T-helper 17 cell (primary cell): ENCODE results near the gene AGA. TPM values are rescaled to one million over a fixed set of nuclear protein-coding genes. Genes with fewer than 3 reads are reported as not detected.

Source experiments
- ATAC-seq: fragments of 150-1000 bp; cut with Tn5 transposase; 2 replicates; pipeline ENCODE4 v1.10.0; 2021; ENCODE audit warnings: mild to moderate bottlenecking, moderate library complexity
- DNase-seq, 3 donors: peaks; one replicate each; pipeline versions ENCODE4 v3.0.0 to v3.0.0-alpha.2; 2020 to 2021
- H3K9me3 ChIP-seq: one replicate; pipeline ENCODE4 v1.7.0; 2013; ENCODE audit warnings: low read length, mild to moderate bottlenecking; ENCODE audit not compliant: control insufficient read depth, poor library complexity, severe bottlenecking
- H3K27ac Mint-ChIP-seq: one replicate; pipeline ENCODE4 v1.8.0; 2022; ENCODE audit warnings: mild to moderate bottlenecking, moderate library complexity, mixed read lengths
- H3K27me3 Mint-ChIP-seq: one replicate; pipeline ENCODE4 v1.8.0; 2022; ENCODE audit warnings: mixed read lengths
- H3K36me3 Mint-ChIP-seq: one replicate; pipeline ENCODE4 v1.8.0; 2022; ENCODE audit warnings: low read depth, mixed read lengths
- H3K4me1 Mint-ChIP-seq: one replicate; pipeline ENCODE4 v1.8.0; 2022; ENCODE audit warnings: mild to moderate bottlenecking, mixed read lengths
- H3K4me3 Mint-ChIP-seq: one replicate; pipeline ENCODE4 v1.8.0; 2022; ENCODE audit warnings: mild to moderate bottlenecking, moderate library complexity, mixed read lengths
- total RNA-seq, 4 donors: library from RNA in 2 of 4; stranded (reverse) in 2 of 4; gene quantifications; one replicate each; pipeline ENCODE4 v1.2.3 and lab custom pipeline; 2022 to 2026

The AGA gene
- total RNA-seq, 2 donors from 2014 or later = 13.5 to 16.6 TPM

DNA sequence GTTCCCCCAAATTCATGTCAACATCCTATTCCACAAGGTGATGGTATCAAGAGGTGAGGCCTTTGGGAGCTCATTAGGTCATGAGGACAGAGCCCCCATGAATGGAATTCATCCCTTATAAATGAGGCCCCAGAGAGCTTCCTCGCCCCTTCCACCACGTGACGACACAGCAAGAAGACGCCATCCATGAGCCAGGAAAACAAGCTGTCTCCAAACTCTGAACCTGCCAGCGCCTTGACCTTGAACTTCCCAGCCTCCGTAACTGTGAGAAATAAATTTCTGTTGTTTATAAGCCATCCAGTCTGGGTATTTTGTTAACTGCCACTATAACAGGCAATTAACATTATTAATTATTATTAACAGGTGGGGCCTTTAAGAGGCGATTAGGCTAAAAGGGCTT, 5.8 kb downstream of the AGA start:
- H3K9me3 ChIP-seq = no peaks in the 10 kb centered on the region
- ATAC-seq (no peak), DNase-seq (no peak)
- Mint-ChIP-seq H3K36me3 (peaks cover 7% of the 10 kb centered on the region), H3K27ac (peak overlapping the region; percentile 32), H3K27me3 (no peaks in the 10 kb centered on the region), H3K4me3 (no peak overlapping the region), H3K4me1 (peaks cover 18% of the 10 kb centered on the region)

DNA sequence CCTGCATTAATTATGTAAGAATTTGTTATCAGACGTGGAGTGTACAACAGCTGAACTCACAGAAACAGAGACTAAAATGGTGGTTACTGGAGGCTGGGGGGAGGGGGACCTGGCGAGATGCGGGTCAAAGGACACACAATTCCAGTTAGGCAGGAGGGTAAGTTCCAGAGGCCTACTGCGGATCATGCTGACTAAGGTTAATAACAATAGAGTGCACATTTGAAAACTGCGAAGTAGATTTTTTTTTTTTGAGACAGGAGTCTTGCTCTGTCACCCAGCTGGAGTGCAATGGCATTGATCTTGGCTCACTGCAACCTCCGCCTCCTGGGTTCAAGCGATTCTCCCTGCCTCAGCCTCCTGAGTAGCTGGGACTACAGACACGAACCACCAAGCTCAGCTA, 7.6 kb downstream of the AGA start:
- Mint-ChIP-seq H3K36me3 (peaks cover 10% of the 10 kb centered on the region), H3K4me3 (no peak overlapping the region), H3K27me3 (no peaks in the 10 kb centered on the region), H3K27ac (no peak overlapping the region), H3K4me1 (peaks cover 8% of the 10 kb centered on the region)
- ATAC-seq = no peak
- no peaks in the 10 kb centered on the region for H3K9me3 ChIP-seq
- no peak for DNase-seq

DNA sequence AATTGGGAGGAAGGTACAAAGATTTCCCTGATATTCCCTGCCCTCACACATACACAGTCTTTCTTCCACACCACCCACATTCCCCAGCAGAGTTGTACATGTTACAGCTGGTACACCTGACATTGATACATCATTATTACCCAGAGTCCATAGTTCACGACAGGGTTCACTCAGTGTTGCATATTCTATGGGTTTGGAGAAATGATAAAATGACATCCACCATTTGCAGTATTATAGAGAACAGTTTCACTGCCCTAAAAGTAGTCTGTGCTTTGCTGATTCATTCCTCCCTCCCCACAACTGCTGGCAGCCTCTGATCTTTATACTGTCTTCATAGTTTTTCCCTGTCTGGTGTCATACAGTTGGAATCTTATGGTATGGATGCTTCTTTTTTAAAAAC, 15.0 kb downstream of the AGA start:
- Mint-ChIP-seq H3K4me3 (no peak overlapping the region), H3K36me3 (peaks cover 4% of the 10 kb centered on the region), H3K4me1 (peaks cover 4% of the 10 kb centered on the region), H3K27me3 (no peaks in the 10 kb centered on the region), H3K27ac (no peak overlapping the region)
- no peaks in the 10 kb centered on the region for H3K9me3 ChIP-seq
- DNase-seq (no peak), ATAC-seq (no peak)

DNA sequence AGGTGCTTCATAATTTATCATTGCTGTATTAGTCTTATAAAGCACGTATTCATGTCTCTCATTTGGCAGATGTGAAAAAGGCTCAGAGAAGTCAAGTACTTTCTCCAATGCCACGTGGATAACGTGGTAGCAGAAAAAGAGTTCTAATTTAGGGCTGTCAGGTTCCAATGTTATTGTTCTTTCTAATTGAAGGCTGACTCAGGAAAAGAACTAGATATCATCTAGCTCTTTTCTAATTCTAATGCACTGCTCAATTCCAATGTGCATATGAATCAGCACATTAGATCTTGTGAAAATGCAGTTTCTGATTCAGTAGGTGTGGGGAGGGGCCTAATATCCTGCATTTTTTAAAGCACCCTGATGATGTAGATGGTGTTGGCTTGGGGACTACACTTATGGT, 22.8 kb downstream of the AGA start:
- DNase-seq (no peak), ATAC-seq (no peak)
- no peaks in the 10 kb centered on the region for H3K27me3 Mint-ChIP-seq
- no peak overlapping the region for H3K27ac Mint-ChIP-seq
- H3K4me3 Mint-ChIP-seq = no peak overlapping the region
- no peaks in the 10 kb centered on the region for H3K4me1 Mint-ChIP-seq
- no peaks in the 10 kb centered on the region for H3K36me3 Mint-ChIP-seq
- H3K9me3 ChIP-seq = no peaks in the 10 kb centered on the region

DNA sequence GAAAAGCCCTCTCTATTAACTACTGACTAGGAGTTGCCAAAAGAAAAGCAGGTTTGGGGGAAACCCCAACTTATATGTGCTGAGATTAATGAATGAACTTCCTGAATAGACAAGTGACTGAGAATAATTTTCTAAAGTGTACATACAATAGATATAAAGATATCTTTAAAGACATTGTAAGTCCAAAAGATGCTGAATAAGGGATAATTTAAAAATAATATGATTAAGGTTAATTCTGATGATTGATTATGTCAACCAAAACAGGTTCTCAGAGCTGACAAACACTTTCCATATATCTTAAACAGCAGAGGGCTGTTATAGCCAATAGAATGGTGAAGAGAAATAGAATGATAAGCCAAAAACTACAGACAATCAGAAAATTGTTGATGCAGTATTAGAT, 28.6 kb downstream of the AGA start:
- no peak for ATAC-seq
- no peaks in the 10 kb centered on the region for H3K36me3 Mint-ChIP-seq
- no peaks in the 10 kb centered on the region for H3K9me3 ChIP-seq
- DNase-seq = no peak
- H3K4me3 Mint-ChIP-seq = no peak overlapping the region
- no peaks in the 10 kb centered on the region for H3K27me3 Mint-ChIP-seq
- H3K4me1 Mint-ChIP-seq = no peaks in the 10 kb centered on the region
- H3K27ac Mint-ChIP-seq = no peak overlapping the region

DNA sequence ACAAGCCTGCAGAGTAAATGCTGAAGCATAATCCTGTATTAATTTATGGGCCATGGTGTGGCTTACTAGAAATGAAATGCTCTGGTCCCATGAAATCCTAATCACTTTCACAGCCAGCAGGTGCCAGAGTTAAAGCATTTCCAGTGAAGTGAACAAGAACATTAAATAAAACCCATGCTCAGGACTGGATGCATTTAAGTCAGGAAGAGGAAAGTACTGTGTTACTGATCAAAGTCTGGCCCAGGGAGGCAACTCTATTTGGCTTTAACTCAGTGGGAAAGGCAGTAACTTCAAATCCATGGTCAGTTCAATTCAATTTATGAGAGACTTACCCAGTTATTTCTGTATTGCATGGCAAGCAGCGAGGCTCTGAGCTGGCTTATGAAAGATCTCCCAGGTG, 29.2 kb downstream of the AGA start:
- no peak overlapping the region for H3K4me3 Mint-ChIP-seq
- H3K9me3 ChIP-seq = no peaks in the 10 kb centered on the region

DNA sequence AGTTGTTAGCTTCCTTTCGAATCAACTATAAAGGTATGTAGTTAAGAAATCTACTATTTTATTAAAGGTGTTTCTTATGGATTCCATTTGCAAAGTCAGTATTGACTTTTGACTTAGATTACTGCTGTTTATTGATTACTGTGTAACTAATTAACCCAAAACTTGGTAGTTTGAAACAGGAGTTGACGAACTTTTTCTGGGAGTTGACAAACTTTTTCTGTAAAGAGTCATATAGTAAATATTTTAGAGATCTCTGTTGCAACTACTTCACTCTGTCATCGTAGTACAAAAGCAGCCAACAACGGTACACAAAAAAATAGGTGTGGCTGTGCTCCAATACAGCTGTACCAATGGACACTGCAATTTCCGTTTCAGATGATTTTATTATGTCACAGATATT, 30.2 kb downstream of the AGA start:
- Mint-ChIP-seq H3K4me1 (no peaks in the 10 kb centered on the region), H3K27ac (no peak overlapping the region), H3K36me3 (no peaks in the 10 kb centered on the region), H3K27me3 (no peaks in the 10 kb centered on the region), H3K4me3 (no peak overlapping the region)
- ATAC-seq (no peak), DNase-seq (no peak)
- no peaks in the 10 kb centered on the region for H3K9me3 ChIP-seq

More for the DNA sequence above, 29.2 kb downstream of the AGA start:
- no peak overlapping the region for H3K27ac Mint-ChIP-seq
- no peaks in the 10 kb centered on the region for H3K4me1 Mint-ChIP-seq
- H3K36me3 Mint-ChIP-seq = no peaks in the 10 kb centered on the region
- no peak for ATAC-seq
- DNase-seq = no peak
- H3K27me3 Mint-ChIP-seq = no peaks in the 10 kb centered on the region

DNA sequence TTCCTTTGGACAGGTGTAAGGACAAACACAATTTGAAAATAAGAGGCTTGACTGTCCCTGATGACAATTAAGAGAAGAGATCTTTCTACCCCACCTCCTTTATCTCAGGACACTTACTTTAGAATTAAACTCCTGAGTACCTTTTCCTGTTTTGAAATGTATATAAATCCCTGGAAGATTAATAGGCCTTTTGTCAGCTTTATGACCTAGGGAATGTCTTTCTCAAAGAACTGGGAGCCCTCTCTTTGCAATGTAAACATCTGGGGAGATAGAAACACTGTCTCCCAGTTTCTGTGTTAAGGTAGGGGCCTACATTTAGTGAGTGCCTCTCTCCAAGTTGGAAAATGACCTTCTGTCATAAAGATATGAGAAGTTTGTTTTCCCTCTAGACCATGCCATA, 31.7 kb downstream of the AGA start:
- no peaks in the 10 kb centered on the region for H3K36me3 Mint-ChIP-seq
- no peaks in the 10 kb centered on the region for H3K4me1 Mint-ChIP-seq
- H3K4me3 Mint-ChIP-seq = no peak overlapping the region
- no peak overlapping the region for H3K27ac Mint-ChIP-seq
- no peak for ATAC-seq
- H3K27me3 Mint-ChIP-seq = no peaks in the 10 kb centered on the region
- H3K9me3 ChIP-seq = no peaks in the 10 kb centered on the region
- no peak for DNase-seq

DNA sequence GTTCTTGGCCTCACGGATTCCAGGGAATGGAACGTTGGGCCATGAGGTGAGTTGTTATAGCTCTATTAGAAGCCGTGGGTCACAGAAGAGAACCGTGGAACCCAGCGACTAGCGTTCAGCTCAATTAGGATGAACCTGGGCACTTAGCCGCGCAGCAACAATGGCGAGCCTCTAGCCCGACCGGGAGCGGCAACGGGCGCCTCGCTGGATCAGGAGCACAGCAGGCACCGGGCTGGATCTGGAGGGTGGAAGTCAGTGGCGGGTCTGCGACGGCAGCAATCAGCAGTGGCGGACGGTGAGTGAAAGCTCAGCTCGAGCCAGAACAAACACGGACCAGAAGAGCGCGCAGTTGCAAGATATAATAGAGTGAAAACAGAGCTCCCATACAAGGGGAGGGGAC, 34.2 kb downstream of the AGA start:
- DNase-seq (no peak), ATAC-seq (no peak)
- Mint-ChIP-seq H3K27ac (no peak overlapping the region), H3K4me3 (no peak overlapping the region), H3K36me3 (no peaks in the 10 kb centered on the region), H3K4me1 (peaks cover 7% of the 10 kb centered on the region), H3K27me3 (no peaks in the 10 kb centered on the region)
- H3K9me3 ChIP-seq = no peaks in the 10 kb centered on the region

DNA sequence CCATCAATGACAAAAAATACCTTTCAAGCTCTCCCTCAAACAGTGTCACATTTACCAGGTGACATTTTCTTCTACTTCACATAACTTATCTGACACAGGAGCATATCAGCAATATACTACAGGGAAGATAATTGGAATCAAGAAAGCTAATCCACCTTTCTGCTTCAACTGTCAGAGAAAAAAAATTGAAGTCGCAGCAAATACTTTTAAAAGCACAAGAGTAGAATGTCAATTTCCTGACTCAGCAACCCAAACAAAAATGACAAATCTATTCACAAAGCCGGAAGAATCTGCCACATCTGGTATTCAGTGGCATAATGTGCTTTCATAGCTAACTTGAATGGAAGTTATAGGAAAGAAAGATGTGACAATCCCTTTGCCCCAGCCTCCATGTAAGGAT, 36.7 kb downstream of the AGA start:
- no peaks in the 10 kb centered on the region for H3K9me3 ChIP-seq
- Mint-ChIP-seq H3K27me3 (no peaks in the 10 kb centered on the region), H3K4me1 (peaks cover 21% of the 10 kb centered on the region), H3K4me3 (no peak overlapping the region), H3K27ac (no peak overlapping the region), H3K36me3 (no peaks in the 10 kb centered on the region)
- DNase-seq = no peak
- no peak for ATAC-seq

DNA sequence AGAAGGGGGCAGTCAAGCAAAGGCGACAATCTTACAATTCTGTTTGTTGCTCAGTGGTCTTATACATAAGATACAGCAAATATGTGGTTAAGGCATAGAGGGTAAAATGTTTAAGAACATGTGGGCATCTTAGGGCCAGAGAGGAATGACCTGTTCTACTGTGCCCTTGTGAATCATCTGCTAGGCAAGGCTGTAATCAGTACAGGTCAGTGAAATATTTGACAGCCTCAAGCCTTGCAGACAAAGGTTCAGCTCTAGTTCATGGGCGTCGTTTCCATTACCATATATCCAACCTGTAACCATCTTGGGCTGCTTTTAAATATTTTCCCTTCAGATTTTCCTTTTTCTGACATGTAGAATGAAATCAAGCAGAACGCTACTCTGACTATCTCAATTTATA, 37.3 kb downstream of the AGA start:
- no peak overlapping the region for H3K27ac Mint-ChIP-seq
- H3K36me3 Mint-ChIP-seq = no peaks in the 10 kb centered on the region
- ATAC-seq (no peak), DNase-seq (no peak)
- no peaks in the 10 kb centered on the region for H3K27me3 Mint-ChIP-seq
- peaks cover 26% of the 10 kb centered on the region for H3K4me1 Mint-ChIP-seq
- no peak overlapping the region for H3K4me3 Mint-ChIP-seq
- no peaks in the 10 kb centered on the region for H3K9me3 ChIP-seq

DNA sequence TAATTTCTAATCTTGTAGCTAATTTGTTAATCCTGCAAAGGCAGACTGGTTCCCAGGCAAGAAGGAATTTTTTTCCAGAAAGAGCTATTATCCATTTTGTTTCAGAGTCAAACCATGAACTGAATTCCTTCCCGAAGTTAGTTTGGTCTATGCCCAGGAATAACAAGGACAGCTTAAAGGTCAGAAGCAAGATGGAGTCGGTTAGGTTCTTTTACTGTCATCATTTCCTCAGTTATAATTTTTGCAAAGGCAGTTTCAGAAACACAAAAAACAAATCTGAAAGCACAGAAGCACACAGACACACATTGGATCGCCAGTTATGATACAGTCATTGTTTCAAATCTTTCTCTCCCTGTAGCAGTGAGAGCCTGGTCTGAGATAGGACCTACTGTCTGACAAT, 37.9 kb downstream of the AGA start:
- H3K9me3 ChIP-seq = no peaks in the 10 kb centered on the region
- Mint-ChIP-seq H3K4me1 (peaks cover 31% of the 10 kb centered on the region), H3K27me3 (no peaks in the 10 kb centered on the region), H3K27ac (no peak overlapping the region), H3K36me3 (no peaks in the 10 kb centered on the region), H3K4me3 (peak overlapping the region; percentile 25)
- DNase-seq (no peak), ATAC-seq (no peak)

DNA sequence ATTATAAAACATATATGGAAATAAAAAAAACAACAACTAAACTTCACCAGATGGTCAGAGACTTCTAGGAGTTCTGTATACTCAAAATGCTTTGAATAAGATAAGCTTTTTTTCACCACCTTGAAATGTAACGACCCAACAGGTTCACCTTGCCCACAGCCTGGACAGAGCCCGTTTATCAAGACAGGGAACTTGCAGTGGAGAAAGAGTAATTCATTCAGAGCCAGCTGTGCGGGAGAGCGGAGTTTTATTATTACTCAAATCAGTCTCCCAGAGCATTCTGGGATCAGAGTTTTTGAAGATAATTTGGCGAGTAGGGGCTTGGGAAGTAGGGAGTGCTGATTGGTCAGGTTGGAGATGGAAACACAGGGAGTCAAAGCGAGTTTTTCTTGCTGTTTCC, 38.5 kb downstream of the AGA start:
- no peaks in the 10 kb centered on the region for H3K9me3 ChIP-seq
- Mint-ChIP-seq H3K4me3 (peak overlapping the region; percentile 25), H3K27me3 (no peaks in the 10 kb centered on the region), H3K27ac (no peak overlapping the region), H3K36me3 (no peaks in the 10 kb centered on the region), H3K4me1 (peaks cover 31% of the 10 kb centered on the region)
- ATAC-seq = no peak
- DNase-seq = no peak

DNA sequence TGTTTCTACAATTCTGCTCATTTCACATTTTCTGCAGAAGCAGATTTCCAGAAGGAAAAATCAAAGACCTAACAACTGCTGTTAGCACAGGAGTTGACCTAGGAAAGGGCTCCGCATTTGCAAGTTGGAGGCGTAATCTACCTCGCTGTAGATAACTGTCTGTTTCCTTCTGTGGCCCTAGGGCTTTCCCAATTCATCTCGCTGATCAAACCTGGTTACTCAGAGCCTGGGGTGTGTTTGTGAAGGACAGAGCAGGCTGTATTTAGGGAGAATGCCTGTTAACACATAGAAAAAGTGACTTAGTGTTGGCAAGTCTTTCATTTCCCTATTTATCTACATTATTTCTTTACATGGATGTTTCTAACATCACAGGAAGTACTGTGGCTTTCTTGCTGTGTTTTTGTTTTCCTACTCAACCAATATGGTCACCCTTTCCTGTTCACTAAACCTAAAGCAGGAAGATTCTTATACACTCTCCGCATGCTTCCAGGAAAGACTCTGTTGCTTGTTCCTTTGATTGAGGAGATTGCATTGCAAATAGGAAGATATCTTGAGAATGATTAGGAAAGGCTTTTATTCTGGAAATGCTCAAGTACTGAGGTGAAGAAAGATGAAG, 40.5 kb downstream of the AGA start:
- ATAC-seq (no peak), DNase-seq (no peak)
- Mint-ChIP-seq H3K4me1 (peaks cover 31% of the 10 kb centered on the region), H3K4me3 (peak overlapping the region; percentile 25), H3K36me3 (no peaks in the 10 kb centered on the region), H3K27ac (peak overlapping the region; percentile 74), H3K27me3 (no peaks in the 10 kb centered on the region)
- H3K9me3 ChIP-seq = no peaks in the 10 kb centered on the region
